Brain microvascular endothelial cell (primary cell): ENCODE measurements around the gene CCBE1.

Experiments used
- DNase-seq: peaks from one replicate; pipeline ENCODE4 v3.0.0-alpha.2; 2020
- H3K27ac ChIP-seq: fragments of 250-450 bp; sonication (Bioruptor Pico); 2 replicates; pipeline ENCODE4 v1.5.1; 2020; ENCODE audit warnings: mild to moderate bottlenecking, moderate library complexity
- H3K27me3 ChIP-seq: fragments of 250-450 bp; sonication (Bioruptor Pico); replicated peaks from 2 replicates; pipeline ENCODE4 v1.5.1; 2020; ENCODE audit warnings: mild to moderate bottlenecking
- H3K36me3 ChIP-seq: fragments of 250-450 bp; sonication (Bioruptor Pico); replicated peaks from 2 replicates; pipeline ENCODE4 v1.5.1; 2020; ENCODE audit warnings: mild to moderate bottlenecking
- H3K4me3 ChIP-seq: 2 replicates; pipeline ENCODE4 v1.5.1; 2011; ENCODE audit warnings: low read depth, mild to moderate bottlenecking, control low read depth, low read length, moderate library complexity
- in situ Hi-C: cut with HindIII; loops from 2 replicates; pipeline ENCODE4 v1.10.0; 2017; ENCODE audit warnings: low sequenced_read_pairs, low pct_ligation_motif_present
- TF ChIP-seq, protein P1 (sequence below): IDR thresholded peaks from 2 replicates; pipeline ENCODE4 v1.5.1; 2011; ENCODE audit warnings: low read depth, mild to moderate bottlenecking, moderate library complexity, low read length, control low read depth, inconsistent platforms; ENCODE audit errors: missing control alignments

Gene CCBE1

GRCh38 chr18:59555995-59556659 lies 141.1 kb downstream of the CCBE1 start:
- TF ChIP-seq, protein P1, sequence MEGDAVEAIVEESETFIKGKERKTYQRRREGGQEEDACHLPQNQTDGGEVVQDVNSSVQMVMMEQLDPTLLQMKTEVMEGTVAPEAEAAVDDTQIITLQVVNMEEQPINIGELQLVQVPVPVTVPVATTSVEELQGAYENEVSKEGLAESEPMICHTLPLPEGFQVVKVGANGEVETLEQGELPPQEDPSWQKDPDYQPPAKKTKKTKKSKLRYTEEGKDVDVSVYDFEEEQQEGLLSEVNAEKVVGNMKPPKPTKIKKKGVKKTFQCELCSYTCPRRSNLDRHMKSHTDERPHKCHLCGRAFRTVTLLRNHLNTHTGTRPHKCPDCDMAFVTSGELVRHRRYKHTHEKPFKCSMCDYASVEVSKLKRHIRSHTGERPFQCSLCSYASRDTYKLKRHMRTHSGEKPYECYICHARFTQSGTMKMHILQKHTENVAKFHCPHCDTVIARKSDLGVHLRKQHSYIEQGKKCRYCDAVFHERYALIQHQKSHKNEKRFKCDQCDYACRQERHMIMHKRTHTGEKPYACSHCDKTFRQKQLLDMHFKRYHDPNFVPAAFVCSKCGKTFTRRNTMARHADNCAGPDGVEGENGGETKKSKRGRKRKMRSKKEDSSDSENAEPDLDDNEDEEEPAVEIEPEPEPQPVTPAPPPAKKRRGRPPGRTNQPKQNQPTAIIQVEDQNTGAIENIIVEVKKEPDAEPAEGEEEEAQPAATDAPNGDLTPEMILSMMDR = no peak
- no peak overlapping the region for H3K27ac ChIP-seq
- H3K36me3 ChIP-seq = no peaks in the 10 kb centered on the region
- DNase-seq = no peak
- no peaks in the 10 kb centered on the region for H3K27me3 ChIP-seq
- in situ Hi-C loops = no loop called here
- no peak overlapping the region for H3K4me3 ChIP-seq

DNA sequence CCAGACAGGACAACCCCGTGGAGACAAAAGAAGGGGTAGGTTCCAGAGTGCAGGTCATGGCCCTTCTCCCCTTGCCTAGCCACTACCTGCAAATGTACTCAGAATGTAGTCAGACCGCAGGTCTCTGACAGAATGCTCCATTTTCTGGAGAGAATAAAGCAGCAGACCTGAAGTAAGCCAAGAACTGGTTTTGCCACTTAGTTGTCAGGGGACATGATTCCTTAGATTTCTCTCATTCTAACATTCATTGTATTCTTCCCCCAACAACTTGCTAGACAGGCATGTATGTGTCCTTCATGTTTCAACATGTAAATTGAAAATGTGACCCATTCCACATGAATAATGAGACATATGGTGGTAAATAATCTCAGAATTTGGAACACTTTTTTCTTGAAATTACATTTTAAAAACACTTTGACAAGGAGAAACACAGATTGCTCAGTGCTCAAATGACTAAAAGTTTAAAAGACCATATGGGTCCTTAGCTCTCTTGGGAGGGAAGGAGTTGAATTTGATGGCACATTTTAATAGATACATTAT lies 142.4 kb downstream of the CCBE1 start:
- no peaks in the 10 kb centered on the region for H3K36me3 ChIP-seq
- TF ChIP-seq, protein P1 = no peak
- no peak for DNase-seq
- no peak overlapping the region for H3K27ac ChIP-seq
- no peak overlapping the region for H3K4me3 ChIP-seq
- no peaks in the 10 kb centered on the region for H3K27me3 ChIP-seq
- in situ Hi-C loops = no loop called here

DNA sequence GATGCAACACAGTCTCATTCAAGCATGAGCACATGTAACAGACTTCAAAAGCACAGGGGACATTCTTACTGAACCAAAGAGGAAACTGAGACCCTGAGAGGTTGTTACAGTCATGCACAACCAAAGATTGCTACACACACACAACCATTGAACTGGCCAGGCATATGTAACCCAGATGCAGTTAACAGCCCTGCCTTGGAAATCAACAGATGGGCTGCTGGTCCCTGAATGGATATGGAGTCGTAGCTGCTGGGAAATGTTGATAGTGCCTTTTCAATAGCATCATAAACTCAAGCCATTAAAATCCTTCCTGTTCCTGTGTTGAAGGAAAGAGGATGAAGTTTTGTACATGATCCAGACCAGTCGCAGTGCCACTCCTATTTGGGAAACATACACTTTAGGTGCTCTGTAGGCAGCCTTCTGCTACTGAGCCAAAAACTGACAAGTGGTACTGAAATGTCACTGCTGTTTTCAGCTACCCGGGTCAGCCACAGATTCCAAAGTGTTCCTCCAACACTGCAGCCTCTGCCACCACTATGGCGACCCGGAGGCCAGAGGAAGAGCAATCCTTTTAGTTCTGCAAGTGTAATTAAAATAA lies 143.9 kb downstream of the CCBE1 start:
- in situ Hi-C loops = no loop called here

GRCh38 chr18:59551902-59552635 lies 145.2 kb downstream of the CCBE1 start:
- no peak for DNase-seq
- H3K27ac ChIP-seq = no peak overlapping the region
- TF ChIP-seq, protein P1 = no peak

More for the DNA sequence above, 143.9 kb downstream of the CCBE1 start:
- TF ChIP-seq, protein P1 = no peak
- DNase-seq = no peak
- no peaks in the 10 kb centered on the region for H3K27me3 ChIP-seq
- H3K27ac ChIP-seq = no peak overlapping the region
- H3K36me3 ChIP-seq = no peaks in the 10 kb centered on the region
- no peak overlapping the region for H3K4me3 ChIP-seq

DNA sequence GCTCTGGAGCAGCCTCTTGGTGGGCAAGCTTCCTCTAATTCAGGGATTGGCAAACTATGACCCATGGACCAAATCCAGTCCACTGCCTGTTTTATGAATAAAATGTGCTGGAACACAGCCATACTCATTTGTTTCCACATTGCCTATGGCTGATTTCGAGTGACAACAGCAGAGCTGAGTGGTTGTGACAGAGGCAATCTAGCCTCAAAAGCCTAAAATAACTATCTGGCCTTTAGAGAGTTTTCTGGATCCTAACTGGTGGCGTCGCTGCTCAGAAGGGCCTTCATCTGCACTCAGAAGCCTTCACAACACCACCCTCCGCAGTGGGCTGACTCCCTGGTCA lies 147.1 kb downstream of the CCBE1 start:
- H3K27me3 ChIP-seq = no peaks in the 10 kb centered on the region
- no peaks in the 10 kb centered on the region for H3K36me3 ChIP-seq
- no peak overlapping the region for H3K4me3 ChIP-seq
- no peak for DNase-seq
- in situ Hi-C loops = no loop called here
- H3K27ac ChIP-seq = no peak overlapping the region
- TF ChIP-seq, protein P1 = no peak

More at GRCh38 chr18:59551902-59552635, 145.2 kb downstream of the CCBE1 start:
- Histone ChIP-seq H3K27me3 (no peaks in the 10 kb centered on the region), H3K36me3 (no peaks in the 10 kb centered on the region), H3K4me3 (no peak overlapping the region)
- in situ Hi-C loops = no loop called here
